ENCODE measurements around the gene CCL11. TPM values are rescaled to one million over a fixed set of nuclear protein-coding genes. Genes with fewer than 3 reads are reported as not detected.

Gene CCL11
- total and polyA plus RNA-seq, 2 of the 13 experiments (the other 11 are each of a cell fraction or from before 2014, with no cell fraction given), result not detected

- H2AFZ ChIP-seq (ENCODE audit: low read length), result no peak overlapping the region
- H3K27ac ChIP-seq (ENCODE audit: extremely low read length, insufficient read depth, low read length), result no peak overlapping the region
- in situ Hi-C loops (cut with HindIII; ENCODE audit: extremely low pct_ligation_motif_present, low pct_unique_long_range_greater_than_20kb), result no loop called here
- no peak for FAIRE-seq
- no peak overlapping the region for H3K4me2 ChIP-seq (ENCODE audit: low read depth, low read length)
- 0 out of 2 replicates have a peak, but pooled peaks cover 5% of the 10 kb centered on the region for H3K9me3 ChIP-seq (ENCODE audit: low read length)
- ATAC-seq, result no peak
- ChIA-PET CTCF (ENCODE audit: low intra/inter-chr PET ratio, low total read pairs) (no interaction called here), POLR2A (no interaction called here)
- no peak for DNase-seq (ENCODE audit: low spot score)
- 26% methylated on average over 6 of the region's 6 CpGs for WGBS (ENCODE audit: low lambda C conversion rate)
- intact Hi-C loops (cut with micrococcal nuclease; ENCODE audit: unreplicated experiment), result no loop called here
- H3K79me2 ChIP-seq (ENCODE audit: insufficient read depth, low read length), result no peaks in the 10 kb centered on the region
- H4K20me1 ChIP-seq (ENCODE audit: insufficient read depth, low read length), result no peaks in the 10 kb centered on the region
- H3K4me1 ChIP-seq (ENCODE audit: insufficient read depth, low read length), result no peaks in the 10 kb centered on the region
- H3K27me3 ChIP-seq (ENCODE audit: control insufficient read depth in 1 of 2, insufficient read depth in 2 of 2, low read length in 2 of 2), result no peaks in the 10 kb centered on the region
- H3K4me3 ChIP-seq (replicated peaks in 1 of 3; ENCODE audit: insufficient read depth in 1 of 3, low read depth in 2 of 3, low read length in 3 of 3), result no peak overlapping the region
- no TSS peak for BruUV-seq (replicated peaks)
- no peak overlapping the region for H3K9ac ChIP-seq (ENCODE audit: insufficient read depth, low read depth, low read length)
- H3K36me3 ChIP-seq (replicated peaks in 1 of 2; ENCODE audit: control insufficient read depth in 1 of 2, insufficient read depth in 2 of 2, low read length in 2 of 2), result no peaks in the 10 kb centered on the region
- TF ChIP-seq YEATS4 (CRISPR knock-in tag; IDR thresholded peaks at IDR 0.05; ENCODE audit: borderline replicate concordance) (no peak), HMG20A (CRISPR knock-in tag; IDR thresholded peaks at IDR 0.05; ENCODE audit: borderline replicate concordance) (no peak), CENPX (CRISPR knock-in tag; IDR thresholded peaks at IDR 0.05) (no peak), HNRNPLL (IDR thresholded peaks at IDR 0.05; ENCODE audit: low read depth, low read length, poor library complexity, severe bottlenecking) (no peak), HIC2 (CRISPR knock-in tag; IDR thresholded peaks at IDR 0.05; ENCODE audit: low read depth) (no peak), ZFP36L2 (CRISPR knock-in tag; IDR thresholded peaks at IDR 0.05) (no peak), ADNP (CRISPR knock-in tag; IDR thresholded peaks at IDR 0.05) (no peak), FOXP1 (IDR thresholded peaks at IDR 0.05) (no peak), FOXP1 (CRISPR knock-in tag; IDR thresholded peaks at IDR 0.05) (no peak), JDP2 (CRISPR knock-in tag; IDR thresholded peaks at IDR 0.05; ENCODE audit: borderline replicate concordance) (no peak), ZMYM4 (CRISPR knock-in tag; IDR thresholded peaks at IDR 0.05) (no peak), ZNF792 (CRISPR knock-in tag; IDR thresholded peaks at IDR 0.05) (no peak)
- TF ChIP-seq, protein P1, sequence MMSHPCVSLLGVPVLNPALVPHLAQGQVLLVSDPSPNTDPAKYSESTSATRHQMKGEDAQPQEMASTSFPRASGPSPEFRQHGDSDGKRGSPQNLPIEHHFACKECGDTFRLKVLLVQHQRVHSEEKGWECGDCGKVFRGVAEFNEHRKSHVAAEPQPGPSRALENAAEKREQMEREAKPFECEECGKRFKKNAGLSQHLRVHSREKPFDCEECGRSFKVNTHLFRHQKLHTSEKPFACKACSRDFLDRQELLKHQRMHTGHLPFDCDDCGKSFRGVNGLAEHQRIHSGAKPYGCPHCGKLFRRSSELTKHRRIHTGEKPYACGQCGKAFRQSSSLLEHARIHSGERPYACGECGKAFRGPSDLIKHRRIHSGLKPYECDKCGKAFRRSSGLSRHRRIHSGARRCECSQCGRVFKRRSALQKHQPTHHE (CRISPR knock-in tag; IDR thresholded peaks at IDR 0.05; ENCODE audit: borderline replicate concordance), result no peak
- TF ChIP-seq, protein P2, sequence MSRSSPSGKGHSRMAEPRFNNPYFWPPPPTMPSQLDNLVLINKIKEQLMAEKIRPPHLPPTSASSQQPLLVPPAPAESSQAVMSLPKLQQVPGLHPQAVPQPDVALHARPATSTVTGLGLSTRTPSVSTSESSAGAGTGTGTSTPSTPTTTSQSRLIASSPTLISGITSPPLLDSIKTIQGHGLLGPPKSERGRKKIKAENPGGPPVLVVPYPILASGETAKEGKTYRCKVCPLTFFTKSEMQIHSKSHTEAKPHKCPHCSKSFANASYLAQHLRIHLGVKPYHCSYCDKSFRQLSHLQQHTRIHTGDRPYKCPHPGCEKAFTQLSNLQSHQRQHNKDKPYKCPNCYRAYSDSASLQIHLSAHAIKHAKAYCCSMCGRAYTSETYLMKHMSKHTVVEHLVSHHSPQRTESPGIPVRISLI (CRISPR knock-in tag; IDR thresholded peaks at IDR 0.05; ENCODE audit: borderline replicate concordance), result no peak
- TF ChIP-seq, protein P3, sequence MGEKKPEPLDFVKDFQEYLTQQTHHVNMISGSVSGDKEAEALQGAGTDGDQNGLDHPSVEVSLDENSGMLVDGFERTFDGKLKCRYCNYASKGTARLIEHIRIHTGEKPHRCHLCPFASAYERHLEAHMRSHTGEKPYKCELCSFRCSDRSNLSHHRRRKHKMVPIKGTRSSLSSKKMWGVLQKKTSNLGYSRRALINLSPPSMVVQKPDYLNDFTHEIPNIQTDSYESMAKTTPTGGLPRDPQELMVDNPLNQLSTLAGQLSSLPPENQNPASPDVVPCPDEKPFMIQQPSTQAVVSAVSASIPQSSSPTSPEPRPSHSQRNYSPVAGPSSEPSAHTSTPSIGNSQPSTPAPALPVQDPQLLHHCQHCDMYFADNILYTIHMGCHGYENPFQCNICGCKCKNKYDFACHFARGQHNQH (CRISPR knock-in tag; IDR thresholded peaks at IDR 0.05), result no peak
- TF ChIP-seq, protein P4, sequence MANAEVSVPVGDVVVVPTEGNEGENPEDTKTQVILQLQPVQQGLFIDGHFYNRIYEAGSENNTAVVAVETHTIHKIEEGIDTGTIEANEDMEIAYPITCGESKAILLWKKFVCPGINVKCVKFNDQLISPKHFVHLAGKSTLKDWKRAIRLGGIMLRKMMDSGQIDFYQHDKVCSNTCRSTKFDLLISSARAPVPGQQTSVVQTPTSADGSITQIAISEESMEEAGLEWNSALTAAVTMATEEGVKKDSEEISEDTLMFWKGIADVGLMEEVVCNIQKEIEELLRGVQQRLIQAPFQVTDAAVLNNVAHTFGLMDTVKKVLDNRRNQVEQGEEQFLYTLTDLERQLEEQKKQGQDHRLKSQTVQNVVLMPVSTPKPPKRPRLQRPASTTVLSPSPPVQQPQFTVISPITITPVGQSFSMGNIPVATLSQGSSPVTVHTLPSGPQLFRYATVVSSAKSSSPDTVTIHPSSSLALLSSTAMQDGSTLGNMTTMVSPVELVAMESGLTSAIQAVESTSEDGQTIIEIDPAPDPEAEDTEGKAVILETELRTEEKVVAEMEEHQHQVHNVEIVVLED (CRISPR knock-in tag; IDR thresholded peaks at IDR 0.05; ENCODE audit: borderline replicate concordance), result no peak
- TF ChIP-seq, protein P5, sequence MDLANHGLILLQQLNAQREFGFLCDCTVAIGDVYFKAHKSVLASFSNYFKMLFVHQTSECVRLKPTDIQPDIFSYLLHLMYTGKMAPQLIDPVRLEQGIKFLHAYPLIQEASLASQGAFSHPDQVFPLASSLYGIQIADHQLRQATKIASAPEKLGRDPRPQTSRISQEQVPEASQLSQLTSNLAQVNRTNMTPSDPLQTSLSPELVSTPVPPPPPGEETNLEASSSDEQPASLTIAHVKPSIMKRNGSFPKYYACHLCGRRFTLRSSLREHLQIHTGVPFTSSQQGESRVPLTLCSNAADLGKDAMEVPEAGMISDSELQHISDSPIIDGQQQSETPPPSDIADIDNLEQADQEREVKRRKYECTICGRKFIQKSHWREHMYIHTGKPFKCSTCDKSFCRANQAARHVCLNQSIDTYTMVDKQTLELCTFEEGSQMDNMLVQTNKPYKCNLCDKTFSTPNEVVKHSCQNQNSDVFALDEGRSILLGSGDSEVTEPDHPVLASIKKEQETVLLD (CRISPR knock-in tag; IDR thresholded peaks at IDR 0.05; ENCODE audit: low read depth), result no peak
Observed at GRCh38 chr17:34291721-34292348, 6.3 kb downstream of the CCL11 start.
